ENCODE results near the gene TSPAN11. TPM values are rescaled to one million over a fixed set of nuclear protein-coding genes. Genes with fewer than 3 reads are reported as not detected.

TSPAN11 gene
- polyA plus RNA-seq, 1 experiment = 0.37 TPM

GRCh38 chr12:30962047-30962446 is 35.5 kb downstream of the TSPAN11 start:
- CTCF ChIA-PET = no interaction called here
- H3K27me3 ChIP-seq (ENCODE audit: control insufficient read depth, insufficient read depth, low read length) = peaks cover 9% of the 10 kb centered on the region

DNA sequence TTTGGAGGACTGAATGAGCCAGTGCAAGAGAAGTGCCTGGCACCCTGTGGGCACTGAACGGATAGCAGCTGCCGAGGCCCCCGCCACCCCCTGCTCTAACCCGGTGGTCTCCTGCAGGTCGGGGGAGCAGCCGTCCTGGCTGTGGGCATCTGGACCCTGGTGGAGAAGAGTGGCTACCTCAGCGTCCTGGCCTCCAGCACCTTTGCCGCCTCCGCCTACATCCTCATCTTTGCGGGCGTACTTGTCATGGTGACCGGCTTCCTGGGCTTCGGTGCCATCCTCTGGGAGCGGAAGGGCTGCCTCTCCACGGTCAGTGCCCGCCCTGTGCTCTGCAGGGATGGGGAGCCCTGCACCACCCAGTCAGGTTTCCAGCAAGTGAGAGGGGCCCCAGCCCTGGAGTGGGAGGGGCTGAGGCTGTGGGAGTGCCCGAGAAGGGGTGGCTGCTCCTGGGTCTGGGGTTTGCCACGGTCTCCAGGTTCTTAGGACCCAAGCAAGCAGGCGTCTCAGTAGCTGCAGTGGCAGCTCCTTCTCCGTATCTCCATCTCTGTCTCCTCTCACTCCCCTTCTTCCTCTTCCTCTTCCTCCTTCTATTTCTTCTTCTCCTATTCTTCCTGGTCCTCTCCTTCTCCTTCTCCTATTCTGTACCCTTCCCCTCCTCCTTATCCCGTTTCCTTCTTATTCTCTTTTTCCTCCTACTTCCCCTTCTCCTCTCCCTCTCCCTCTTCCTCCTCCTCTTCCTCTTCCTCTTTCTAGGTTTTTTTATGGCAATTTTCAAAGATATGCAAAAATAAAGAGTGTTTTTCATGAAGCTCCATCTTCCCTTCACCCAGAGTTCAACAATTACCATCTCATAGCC is 37.4 kb downstream of the TSPAN11 start:
- no peak for DNase-seq (ENCODE audit: low read depth, low spot score)
- H3K27me3 ChIP-seq (ENCODE audit: control insufficient read depth, insufficient read depth, low read length) = peaks cover 9% of the 10 kb centered on the region
- H3K9me3 ChIP-seq (ENCODE audit: control insufficient read depth, insufficient read depth, low read length) = no peaks in the 10 kb centered on the region; the same call in 1 of the 2 replicates
- ChIA-PET CTCF (no interaction called here), POLR2A (no interaction called here)
- TF ChIP-seq, protein P1, sequence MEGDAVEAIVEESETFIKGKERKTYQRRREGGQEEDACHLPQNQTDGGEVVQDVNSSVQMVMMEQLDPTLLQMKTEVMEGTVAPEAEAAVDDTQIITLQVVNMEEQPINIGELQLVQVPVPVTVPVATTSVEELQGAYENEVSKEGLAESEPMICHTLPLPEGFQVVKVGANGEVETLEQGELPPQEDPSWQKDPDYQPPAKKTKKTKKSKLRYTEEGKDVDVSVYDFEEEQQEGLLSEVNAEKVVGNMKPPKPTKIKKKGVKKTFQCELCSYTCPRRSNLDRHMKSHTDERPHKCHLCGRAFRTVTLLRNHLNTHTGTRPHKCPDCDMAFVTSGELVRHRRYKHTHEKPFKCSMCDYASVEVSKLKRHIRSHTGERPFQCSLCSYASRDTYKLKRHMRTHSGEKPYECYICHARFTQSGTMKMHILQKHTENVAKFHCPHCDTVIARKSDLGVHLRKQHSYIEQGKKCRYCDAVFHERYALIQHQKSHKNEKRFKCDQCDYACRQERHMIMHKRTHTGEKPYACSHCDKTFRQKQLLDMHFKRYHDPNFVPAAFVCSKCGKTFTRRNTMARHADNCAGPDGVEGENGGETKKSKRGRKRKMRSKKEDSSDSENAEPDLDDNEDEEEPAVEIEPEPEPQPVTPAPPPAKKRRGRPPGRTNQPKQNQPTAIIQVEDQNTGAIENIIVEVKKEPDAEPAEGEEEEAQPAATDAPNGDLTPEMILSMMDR (IDR thresholded peaks at IDR 0.05; ENCODE audit: low read depth, low read length) = no peak
- H3K27ac ChIP-seq (ENCODE audit: low read depth, low read length) = no peak overlapping the region
- no peak overlapping the region for H3K4me3 ChIP-seq (ENCODE audit: low read depth, low read length)

More at GRCh38 chr12:30962047-30962446, 35.5 kb downstream of the TSPAN11 start:
- Histone ChIP-seq H3K27ac (ENCODE audit: low read depth, low read length) (no peak overlapping the region), H3K9me3 (ENCODE audit: control insufficient read depth, insufficient read depth, low read length) (no peaks in the 10 kb centered on the region; the same call in 1 of the 2 replicates), H3K4me3 (ENCODE audit: low read depth, low read length) (no peak overlapping the region)
- POLR2A ChIA-PET = no interaction called here
- DNase-seq (ENCODE audit: low read depth, low spot score) = no peak
- TF ChIP-seq, protein P1 (IDR thresholded peaks at IDR 0.05; ENCODE audit: low read depth, low read length) = no peak

DNA sequence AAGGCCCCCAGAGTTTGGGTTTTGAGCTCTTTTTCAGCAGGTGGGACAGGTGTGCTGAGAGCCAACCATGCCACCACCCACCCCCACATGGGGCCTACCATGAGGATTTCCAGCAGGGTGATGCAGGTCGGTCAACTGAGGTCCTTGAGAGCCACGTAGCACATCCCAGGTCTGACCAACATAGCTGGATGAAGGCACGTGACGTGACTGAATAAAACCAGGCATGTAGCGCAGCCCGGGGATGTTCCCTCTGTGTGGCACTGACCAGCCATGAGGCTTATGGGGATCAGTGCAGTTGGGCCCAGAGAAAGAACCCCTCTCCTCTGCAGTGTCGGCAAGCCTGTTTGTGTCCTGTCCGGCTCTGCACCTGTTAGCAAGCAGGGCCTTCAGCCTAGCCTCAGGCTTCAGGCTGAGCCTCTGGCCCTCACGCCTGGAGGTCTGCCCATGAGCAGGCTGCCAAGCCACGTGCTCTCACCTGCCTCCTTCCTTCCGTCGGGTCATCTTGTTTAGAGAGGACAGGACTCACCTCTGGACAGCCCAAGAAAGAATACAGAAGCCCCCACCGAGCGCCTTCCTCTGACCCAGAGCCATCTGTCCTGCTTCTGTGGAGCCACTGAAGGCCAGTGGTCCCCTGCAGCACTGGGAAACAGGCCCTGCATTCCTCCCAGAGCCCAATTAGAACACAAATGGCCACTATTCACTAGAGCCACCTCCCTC is 38.5 kb downstream of the TSPAN11 start:
- ChIA-PET CTCF (no interaction called here), POLR2A (no interaction called here)
- H3K4me3 ChIP-seq (ENCODE audit: low read depth, low read length) = no peak overlapping the region
- TF ChIP-seq, protein P1 (IDR thresholded peaks at IDR 0.05; ENCODE audit: low read depth, low read length) = no peak
- peaks cover 14% of the 10 kb centered on the region for H3K27me3 ChIP-seq (ENCODE audit: control insufficient read depth, insufficient read depth, low read length)
- no peak overlapping the region for H3K27ac ChIP-seq (ENCODE audit: low read depth, low read length)
- H3K9me3 ChIP-seq (ENCODE audit: control insufficient read depth, insufficient read depth, low read length) = no peaks in the 10 kb centered on the region; the same call in 1 of the 2 replicates
- DNase-seq (ENCODE audit: low read depth, low spot score) = no peak

GRCh38 chr12:30965613-30965985 is 39.1 kb downstream of the TSPAN11 start:
- H3K27ac ChIP-seq (ENCODE audit: low read depth, low read length) = no peak overlapping the region
- TF ChIP-seq, protein P1 (IDR thresholded peaks at IDR 0.05; ENCODE audit: low read depth, low read length) = peak; percentile 21
- H3K9me3 ChIP-seq (ENCODE audit: control insufficient read depth, insufficient read depth, low read length) = no peaks in the 10 kb centered on the region; the same call in 1 of the 2 replicates
- ChIA-PET POLR2A (no interaction called here), CTCF (no interaction called here)
- no peak for DNase-seq (ENCODE audit: low read depth, low spot score)
- no peak overlapping the region for H3K4me3 ChIP-seq (ENCODE audit: low read depth, low read length)
- peaks cover 14% of the 10 kb centered on the region for H3K27me3 ChIP-seq (ENCODE audit: control insufficient read depth, insufficient read depth, low read length)

- Histone ChIP-seq H3K9me3 (ENCODE audit: control insufficient read depth, insufficient read depth, low read length) (no peaks in the 10 kb centered on the region; the same call in 1 of the 2 replicates), H3K27ac (ENCODE audit: low read depth, low read length) (no peak overlapping the region), H3K4me3 (ENCODE audit: low read depth, low read length) (no peak overlapping the region), H3K27me3 (ENCODE audit: control insufficient read depth, insufficient read depth, low read length) (peaks cover 17% of the 10 kb centered on the region)
- ChIA-PET CTCF (no interaction called here), POLR2A (no interaction called here)
- TF ChIP-seq, protein P1 (IDR thresholded peaks at IDR 0.05; ENCODE audit: low read depth, low read length) = no peak
- DNase-seq (ENCODE audit: low read depth, low spot score) = no peak
These were observed 40.5 kb downstream of the TSPAN11 start for GRCh38 chr12:30967026-30967425.
